Gastroesophageal sphincter (tissue), 3 donors: ENCODE measurements around the gene LACRT.

ENCODE experiments used
- CTCF ChIP-seq, 4 experiments: fragments of 200-600 bp in 2 of 4; fragments of 450-650 bp in 2 of 4; sonication (generic) in 1 of 4; IDR thresholded peaks; one replicate each; pipeline ENCODE4 v1.5.1; 2017 to 2019; ENCODE audit warnings: antibody characterized with exemption in 4 of 4, mild to moderate bottlenecking in 2 of 4, moderate library complexity in 2 of 4
- POLR2A ChIP-seq, 2 donors: fragments of 450-650 bp; IDR thresholded peaks; one replicate each; pipeline ENCODE4 v1.6.1; 2017; ENCODE audit warnings: antibody characterized with exemption in 2 of 2, mild to moderate bottlenecking in 2 of 2, moderate library complexity in 1 of 2

GRCh38 chr12:54650889-54651288 is 16.2 kb upstream of the LACRT start:
- TF ChIP-seq CTCF (IDR thresholded peaks at IDR 0.05) (no peak), POLR2A (IDR thresholded peaks at IDR 0.05) (no peak)
